ENCODE data around the gene ZNF469. TPM values are rescaled to one million over a fixed set of nuclear protein-coding genes. Genes with fewer than 3 reads are reported as not detected.

ZNF469 gene
- total and polyA plus RNA-seq, 2 donors (not counting 3 experiments of a cell fraction or from before 2014, with no cell fraction given): 0.90 to 5.7 TPM

DNA sequence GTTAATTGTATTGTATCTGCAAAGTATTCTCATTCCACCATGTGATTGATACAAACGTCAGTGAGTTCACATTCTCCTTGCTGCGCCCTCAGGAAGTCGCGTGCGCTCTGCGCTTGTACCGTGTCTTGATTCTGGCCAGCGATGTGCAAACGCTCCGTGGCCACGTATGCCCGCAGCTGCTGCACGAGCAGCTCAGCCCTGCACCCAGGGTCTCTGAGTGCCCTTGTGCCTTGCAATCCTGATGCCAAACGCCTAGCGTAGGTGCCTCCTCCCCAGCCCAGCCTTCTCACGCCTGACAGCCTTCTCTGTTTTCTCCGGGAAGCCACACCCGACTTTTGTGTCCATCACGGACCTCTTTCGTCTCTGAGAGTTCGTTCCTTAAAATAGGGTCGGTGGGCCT, 9.4 kb downstream of the ZNF469 start:
- Histone ChIP-seq H3K4me1 (ENCODE audit: control insufficient read depth, extremely low read depth, insufficient read depth, low read length) (no peaks in the 10 kb centered on the region), H3K36me3 (ENCODE audit: control insufficient read depth in 2 of 2, extremely low read depth in 1 of 2, insufficient read depth in 2 of 2, low read length in 2 of 2) (no peaks in the 10 kb centered on the region), H3K9me1 (replicated peaks; ENCODE audit: control insufficient read depth, extremely low read depth, insufficient read depth, low read length) (no peaks in the 10 kb centered on the region), H2AFZ (ENCODE audit: low read depth, low read length) (no peak overlapping the region), H3K9ac (replicated peaks; ENCODE audit: extremely low read depth, insufficient read depth, low read length) (no peak overlapping the region), H3K9me3 (replicated peaks; ENCODE audit: control insufficient read depth, insufficient read depth, low read length) (no peaks in the 10 kb centered on the region), H3K79me2 (ENCODE audit: control insufficient read depth, insufficient read depth, low read length) (no peaks in the 10 kb centered on the region), H3K4me2 (ENCODE audit: insufficient read depth, low read length) (no peak overlapping the region), H3K27ac (ENCODE audit: insufficient read depth, low read depth, low read length) (no peak overlapping the region), H3K27me3 (ENCODE audit: control insufficient read depth in 2 of 2, insufficient read depth in 2 of 2, low read length in 2 of 2) (peaks cover 6 to 10% of the 10 kb centered on the region in 2 experiments), H3K4me3 (replicated peaks in 1 of 3; ENCODE audit: insufficient read depth in 1 of 3, low read depth in 1 of 3, low read length in 3 of 3) (no peak overlapping the region), H4K20me1 (replicated peaks; ENCODE audit: control insufficient read depth, extremely low read depth, insufficient read depth, low read length) (no peaks in the 10 kb centered on the region)
- FAIRE-seq: no peak
- dilution Hi-C loops (cut with MboI; ENCODE audit: extremely low pct_ligation_motif_present, low sequenced_read_pairs) (no loop called here), intact Hi-C loops (cut with micrococcal nuclease) (no loop called here)
- no TSS peak for BruUV-seq (replicated peaks)
- ChIA-PET CTCF (interaction anchor here (0.9 to 1.6 kb wide), 2 partner anchors 7 to 9 kb away, joined by 4 to 5 read pairs; partner anchors contain the start of gene ZNF469), POLR2A (no interaction called here)
- DNase-seq (ENCODE audit: low read depth, low spot score): no peak
- TF ChIP-seq CTCF (IDR thresholded peaks at IDR 0.05; ENCODE audit: extremely low read depth in 1 of 2, insufficient read depth in 1 of 2, low read depth in 1 of 2, low read length in 2 of 2): no peak
- TF ChIP-seq FOS (IDR thresholded peaks at IDR 0.05; ENCODE audit: borderline replicate concordance, insufficient read depth, low read length): no peak
- no peak for TF ChIP-seq MAX (IDR thresholded peaks at IDR 0.05; ENCODE audit: insufficient read depth, insufficient read length)
- TF ChIP-seq JUN (IDR thresholded peaks at IDR 0.05; ENCODE audit: borderline replicate concordance, insufficient read depth, insufficient read length, low read depth): no peak
- TF ChIP-seq GATA2 (IDR thresholded peaks at IDR 0.05; ENCODE audit: insufficient read depth, insufficient read length, low read depth, low read length): no peak
- no peak for TF ChIP-seq POLR2AphosphoS5 (IDR thresholded peaks at IDR 0.05; ENCODE audit: insufficient read depth, low read depth, low read length)
- no peak for TF ChIP-seq EZH2 (IDR thresholded peaks at IDR 0.05; ENCODE audit: borderline replicate concordance, low read depth, low read length, severe bottlenecking)
- TF ChIP-seq MYC (IDR thresholded peaks at IDR 0.05; ENCODE audit: low read depth, low read length): no peak
- no peak for TF ChIP-seq POLR2A (IDR thresholded peaks at IDR 0.05; ENCODE audit: low read depth, low read length)
